AG04449 (cell line): ENCODE data around the gene CDK4.

Experiments
- CTCF ChIA-PET: fragments of 350-600 bp; formaldehyde crosslinking; extraction: SDS; loops from one replicate; lab custom pipeline; 2021; ENCODE audit warnings: antibody characterized with exemption; lab: Yijun Ruan, JAX
- POLR2A ChIA-PET: fragments of 400-600, 350-600 bp; formaldehyde crosslinking; extraction: SDS; loops from one replicate; lab custom pipeline; 2020; ENCODE audit warnings: antibody characterized with exemption, inconsistent platforms; lab: Yijun Ruan, JAX
- DNase-seq: peaks from one replicate; pipeline ENCODE4 v3.0.0-alpha.2; 2010; ENCODE audit warnings: low read depth, low spot score
- H3K4me3 ChIP-seq: 2 replicates; pipeline ENCODE4 v1.5.1; 2011; ENCODE audit warnings: low read depth, mild to moderate bottlenecking, control low read depth, low read length
- CTCF ChIP-seq: IDR thresholded peaks from one replicate; pipeline ENCODE4 v1.5.1; 2011; ENCODE audit warnings: mild to moderate bottlenecking, moderate library complexity, low read length, control low read depth, inconsistent platforms; ENCODE audit not compliant: insufficient read depth; ENCODE audit errors: missing control alignments

The CDK4 gene

GRCh38 chr12:57771236-57771872 lies 19.2 kb upstream of the CDK4 start:
- peak overlapping the region; percentile 99 for H3K4me3 ChIP-seq
- DNase-seq: peak; percentile 31
- ChIA-PET CTCF (interaction anchor here (0.8 to 4.2 kb wide), 8 partner anchors 10 to 127 kb away, joined by 3 to 31 read pairs (median 4); partner anchors contain the start of gene TSFM), POLR2A (interaction anchor here (0.5 to 0.9 kb wide), 4 partner anchors 19 to 93 kb away, joined by 3 to 5 read pairs (median 4); partner anchors contain the start of gene CDK4)
- TF ChIP-seq CTCF: no peak

DNA sequence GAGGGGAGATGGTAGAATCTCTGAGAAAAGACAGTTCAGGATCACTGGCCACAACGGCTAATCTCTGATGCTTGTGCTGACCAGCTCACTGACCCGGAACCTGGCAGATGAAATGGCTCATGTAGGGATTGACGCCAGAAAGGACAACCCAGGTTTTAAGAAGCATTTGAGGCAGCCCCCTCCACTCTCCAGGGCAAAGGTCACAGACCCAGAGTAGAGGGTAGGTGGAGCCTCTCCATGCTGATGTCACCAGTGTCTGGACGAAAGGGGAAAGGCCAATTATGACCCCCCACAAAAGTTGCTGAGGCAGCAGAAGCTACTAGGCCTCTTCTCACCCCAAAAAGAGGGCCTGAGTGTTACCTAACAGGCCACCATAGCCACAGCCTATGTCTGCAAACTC lies 18.6 kb upstream of the CDK4 start:
- no peak for TF ChIP-seq CTCF
- no peak for DNase-seq
- H3K4me3 ChIP-seq: no peak overlapping the region
- POLR2A ChIA-PET: no interaction called here
- CTCF ChIA-PET: interaction anchor here (0.9 to 1.7 kb wide), 3 partner anchors 9 to 14 kb away, joined by 4 to 8 read pairs (median 4); partner anchors contain the start of gene TSFM

- TF ChIP-seq CTCF: no peak
- ChIA-PET POLR2A (no interaction called here), CTCF (interaction anchor here (1.7 kb wide), 1 partner anchor 13 kb away, joined by 8 read pairs; no protein-coding TSS in a partner anchor)
- no peak overlapping the region for H3K4me3 ChIP-seq
- no peak for DNase-seq
These were observed 17.5 kb upstream of the CDK4 start for GRCh38 chr12:57769594-57769993.

- H3K4me3 ChIP-seq: no peak overlapping the region
- ChIA-PET CTCF (interaction anchor here (0.6 to 5.4 kb wide), 7 partner anchors 9 to 176 kb away, joined by 3 to 44 read pairs (median 5); partner anchors contain the start of gene TSFM), POLR2A (no interaction called here)
- DNase-seq: no peak
- no peak for TF ChIP-seq CTCF
These were observed 15.8 kb upstream of the CDK4 start for GRCh38 chr12:57767876-57768275.

DNA sequence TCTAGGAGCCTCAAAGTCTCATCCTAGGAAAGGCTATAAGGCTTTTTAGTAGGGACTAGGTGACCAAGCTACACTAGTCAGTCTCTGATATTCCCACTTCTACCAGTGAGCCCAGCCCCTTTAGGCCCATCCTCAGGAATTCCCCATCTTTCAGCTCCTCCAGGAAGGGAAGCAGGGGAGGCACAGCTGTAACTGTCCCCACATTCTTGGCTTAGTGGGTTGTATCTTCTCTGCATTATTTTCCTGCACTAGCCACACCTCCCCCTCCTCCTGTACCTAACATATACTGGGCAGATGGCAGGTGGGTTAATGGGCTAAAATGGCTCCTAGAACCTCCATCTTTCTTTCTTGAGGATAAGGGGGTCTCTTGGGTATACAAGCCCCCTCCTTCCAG lies 15.2 kb upstream of the CDK4 start:
- no peak overlapping the region for H3K4me3 ChIP-seq
- ChIA-PET CTCF (interaction anchor here (0.6 to 5.4 kb wide), 9 partner anchors 8 to 176 kb away, joined by 3 to 44 read pairs (median 4); partner anchors contain the start of gene TSFM), POLR2A (no interaction called here)
- no peak for TF ChIP-seq CTCF
- no peak for DNase-seq

DNA sequence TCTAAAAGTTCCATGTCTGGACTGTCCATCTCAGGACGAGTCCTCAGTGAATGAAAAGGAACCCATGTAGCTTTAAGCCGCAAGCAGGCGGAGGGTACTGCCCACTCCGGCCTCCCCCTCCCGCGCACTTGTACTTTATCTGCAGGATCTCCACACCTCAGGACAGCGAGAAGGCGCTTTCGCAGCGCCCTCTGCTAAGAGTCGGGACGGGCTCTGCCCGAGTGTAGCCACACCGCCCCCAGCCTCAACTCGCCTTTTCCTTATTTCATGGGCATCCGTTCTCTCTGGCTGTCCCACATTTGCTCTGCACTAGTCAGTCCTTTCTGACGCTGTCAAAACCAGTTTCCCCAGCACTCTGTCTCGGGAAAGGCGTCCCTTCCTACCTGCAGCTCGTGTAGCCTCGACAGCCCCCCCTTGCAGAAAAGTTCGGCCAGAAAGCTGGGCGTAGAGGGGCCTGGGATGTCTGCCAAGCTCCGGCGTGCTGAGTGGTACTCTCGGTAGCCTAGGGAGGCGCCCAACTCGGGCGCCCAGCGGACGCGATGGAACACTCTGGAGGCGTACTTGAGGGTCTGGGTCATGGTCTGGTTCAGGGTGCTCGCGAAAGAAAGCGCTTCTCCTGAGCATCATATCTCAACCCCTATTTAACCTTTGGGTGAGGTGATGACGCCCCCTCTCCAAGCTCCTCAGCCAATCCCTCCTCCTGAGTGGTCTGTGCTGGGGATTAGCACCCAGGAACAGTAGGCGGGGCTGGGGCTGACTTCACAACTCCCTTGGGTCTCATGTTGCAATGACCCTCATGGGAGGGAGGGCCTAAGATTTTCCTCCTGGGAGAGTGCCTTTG lies 14.6 kb upstream of the CDK4 start, which contains the start of gene CYP27B1:
CYP27B1 (minus strand) TSS at position 615 of the 841 bp plus-strand sequence; CDS start at position 578, 37 bp downstream.
- ChIA-PET POLR2A (interaction anchor here (0.7 kb wide), 1 partner anchor 136 kb away, joined by 3 read pairs; no protein-coding TSS in a partner anchor), CTCF (interaction anchor here (0.8 to 5.4 kb wide), 10 partner anchors 8 to 184 kb away, joined by 3 to 44 read pairs (median 4); partner anchors contain the start of gene TSFM)
- TF ChIP-seq CTCF: no peak
- no peak for DNase-seq
- peak within 1 kb of the TSS; percentile 40 for H3K4me3 ChIP-seq
